ENCODE measurements around the gene SNHG17. TPM values are rescaled to one million over a fixed set of nuclear protein-coding genes. Genes with fewer than 3 reads are reported as not detected.
"Not testable (repeated sequence)": the region's sequence is repeated elsewhere in the genome, so short reads cannot be mapped to it uniquely, and the experiment has no call there.

SNHG17 gene
- total RNA-seq, 2 donors from 2014 or later: 7.9 to 35.0 TPM

DNA sequence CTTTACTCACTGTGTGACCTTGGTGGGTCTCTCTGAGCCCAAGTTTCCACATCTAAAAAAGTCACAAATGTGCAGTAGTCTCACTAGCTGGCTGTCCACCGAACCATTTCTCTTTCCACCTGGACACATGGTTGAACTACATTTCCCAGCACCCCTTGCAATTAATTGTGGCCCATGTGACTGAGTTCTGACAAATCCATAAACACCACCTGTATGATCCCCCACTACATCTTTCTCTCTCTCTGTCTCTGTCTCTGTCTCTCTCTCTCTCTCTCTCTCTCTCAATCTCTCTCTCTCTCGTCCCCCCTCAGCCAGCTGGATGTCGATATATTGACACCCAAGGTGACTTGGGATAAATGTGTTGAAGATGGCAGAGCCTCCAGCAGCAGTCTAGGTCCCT, 42.8 kb downstream of the SNHG17 start:
- no peak for DNase-seq
- ATAC-seq: no peak
- intact Hi-C loops (cut with DNase I): no loop called here

- intact Hi-C loops (cut with DNase I): no loop called here
- DNase-seq: no peak
- no peak for ATAC-seq
These were observed 47.2 kb downstream of the SNHG17 start for GRCh38 chr20:38387953-38388352.

DNA sequence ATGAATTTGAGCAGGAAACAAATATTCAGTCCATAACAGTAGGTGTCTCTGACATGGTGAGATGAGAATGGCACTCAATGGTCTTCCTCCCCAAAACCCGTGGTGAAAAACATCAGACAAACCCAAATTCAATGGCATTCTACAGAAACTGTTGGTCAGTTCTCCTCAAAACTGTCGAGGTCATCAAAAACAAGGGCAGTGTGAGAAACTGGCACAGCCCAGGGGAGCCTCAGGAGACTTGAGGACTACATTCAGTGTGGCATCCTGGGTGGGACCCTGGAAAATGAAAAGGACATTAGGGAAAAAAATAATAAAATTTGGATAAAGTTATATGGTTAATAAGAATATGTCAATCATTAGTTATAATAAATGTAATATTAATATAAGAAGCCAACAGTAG, 48.3 kb downstream of the SNHG17 start:
- DNase-seq (no peak), ATAC-seq (no peak)
- intact Hi-C loops (cut with DNase I): no loop called here

- no peak for ATAC-seq
- intact Hi-C loops (cut with DNase I): no loop called here
- DNase-seq: no peak
These were observed 49.1 kb downstream of the SNHG17 start for GRCh38 chr20:38386004-38386403.

- DNase-seq (no peak), ATAC-seq (no peak)
- intact Hi-C loops (cut with DNase I): no loop called here
These were observed 52.0 kb downstream of the SNHG17 start for GRCh38 chr20:38383147-38383546.

- ATAC-seq; DNase-seq; intact Hi-C loops (cut with DNase I): not testable (repeated sequence)
These were observed 57.3 kb downstream of the SNHG17 start for GRCh38 chr20:38377838-38378237.

- intact Hi-C loops (cut with DNase I): no loop called here
- ATAC-seq (no peak), DNase-seq (no peak)
These were observed 58.0 kb downstream of the SNHG17 start for GRCh38 chr20:38377039-38377685.

- ATAC-seq (peak in 1 of 2 donors; percentile 16), DNase-seq (no peak)
- intact Hi-C loops (cut with DNase I): no loop called here
These were observed 61.2 kb downstream of the SNHG17 start for GRCh38 chr20:38373898-38374297.

DNA sequence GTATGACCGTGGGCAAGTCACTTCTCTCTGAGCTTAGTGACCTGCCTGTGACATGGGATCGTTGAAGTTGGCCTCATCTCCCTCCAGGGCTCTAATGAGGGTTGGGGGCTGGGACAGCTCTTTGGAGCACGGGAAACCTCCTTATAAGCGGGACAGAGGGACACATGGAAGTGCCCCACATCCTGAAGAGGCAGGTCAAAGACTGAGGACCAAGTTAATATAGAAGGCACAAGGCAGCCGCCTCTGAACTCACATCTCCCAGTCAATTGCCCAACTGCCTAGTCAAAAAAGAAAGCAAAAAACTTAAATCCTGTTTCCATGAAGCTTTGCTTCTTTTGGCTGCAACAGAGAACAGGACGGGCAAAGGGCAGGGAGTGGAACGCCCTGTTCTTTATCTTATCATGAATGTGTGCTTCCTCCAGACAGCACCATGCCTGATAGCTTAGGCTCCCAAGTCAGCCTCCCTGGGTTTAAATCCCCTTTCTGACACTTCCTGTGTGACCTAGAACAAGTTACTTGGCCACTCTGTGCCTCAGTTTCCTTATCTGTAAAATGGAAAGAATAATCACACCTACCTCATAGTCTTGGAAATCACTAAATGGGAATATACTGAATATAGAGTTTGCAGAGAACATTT, 61.8 kb downstream of the SNHG17 start:
- intact Hi-C loops (cut with DNase I): no loop called here
- ATAC-seq (peak; percentile 65 to 90), DNase-seq (peak; percentile 53)

- no peak for DNase-seq
- peak in 1 of 2 donors; percentile 65 for ATAC-seq
- intact Hi-C loops (cut with DNase I): no loop called here
These were observed 62.3 kb downstream of the SNHG17 start for GRCh38 chr20:38372806-38373205.

Other genes starting within 250 kb of the SNHG17 start
- gene KIAA1755, start 174.6 kb downstream of the SNHG17 start, total RNA-seq: 1 to 10 TPM; 8.0 to 8.1 TPM
- not detected for gene BPI, start 131.2 kb downstream of the SNHG17 start, total RNA-seq
- gene LBP, start 88.8 kb downstream of the SNHG17 start, total RNA-seq: 10 to 100 TPM in 1 of 2 donors, 1 to 10 TPM in 1; 9.0 to 14.5 TPM
- gene RALGAPB, start 37.5 kb upstream of the SNHG17 start, total RNA-seq: 10 to 100 TPM; 19.5 to 27.2 TPM
- gene ADIG, start 145.9 kb upstream of the SNHG17 start, total RNA-seq: not detected
- gene ARHGAP40, start 166.5 kb upstream of the SNHG17 start, total RNA-seq: not detected